HepG2 (cell line): ENCODE results near the gene NSMF. TPM values are rescaled to one million over a fixed set of nuclear protein-coding genes. Genes with fewer than 3 reads are reported as not detected.

ENCODE experiments used
- AHDC1 ChIP-seq: sonication (generic); formaldehyde crosslinking; IDR thresholded peaks from 2 replicates; pipeline ENCODE4 v1.5.1; 2020; ENCODE audit warnings: mild to moderate bottlenecking, missing genetic modification reagents, borderline replicate concordance
- ARNTL ChIP-seq: sonication (generic); formaldehyde crosslinking; IDR thresholded peaks from 2 replicates; pipeline ENCODE4 v1.4.0; 2020; ENCODE audit warnings: mild to moderate bottlenecking, missing genetic modification reagents
- DRAP1 ChIP-seq: IDR thresholded peaks from 2 replicates; pipeline ENCODE4 v1.6.1; 2016; ENCODE audit warnings: missing genetic modification reagents, missing compliant biosample characterization
- EP300 ChIP-seq, 3 experiments: sonication (generic) in 1 of 3; formaldehyde crosslinking in 1 of 3; IDR thresholded peaks; 2 replicates each; pipeline versions ENCODE4 v1.5.1 to v1.6.1; 2011 to 2020; ENCODE audit warnings: low read depth in 2 of 3, low read length in 2 of 3, borderline replicate concordance in 1 of 3, improper control_type of control experiment in 1 of 3, mild to moderate bottlenecking in 1 of 3, missing genetic modification reagents in 1 of 3, moderate library complexity in 1 of 3
- FOXA1 ChIP-seq, 2 experiments: fragments of 450-650 bp in 1 of 2; sonication (generic) in 1 of 2; formaldehyde crosslinking in 1 of 2; IDR thresholded peaks; 2 replicates each; pipeline versions ENCODE4 v1.4.0 to v1.6.1; 2016 to 2020; ENCODE audit warnings: missing genetic modification reagents in 1 of 2
- GFI1 ChIP-seq: sonication (generic); formaldehyde crosslinking; IDR thresholded peaks from 2 replicates; pipeline ENCODE4 v1.5.0; 2020; ENCODE audit warnings: missing genetic modification reagents, mild to moderate bottlenecking, borderline replicate concordance
- HNF4G ChIP-seq, 2 experiments: sonication (generic) in 1 of 2; formaldehyde crosslinking in 1 of 2; IDR thresholded peaks; 2 replicates each; pipeline versions ENCODE4 v1.4.0 to v1.6.1; 2011 to 2020; ENCODE audit warnings: borderline replicate concordance in 2 of 2, low read depth in 2 of 2, mild to moderate bottlenecking in 2 of 2, low read length in 1 of 2, missing genetic modification reagents in 1 of 2, moderate library complexity in 1 of 2
- HOMEZ ChIP-seq: IDR thresholded peaks from 2 replicates; pipeline ENCODE4 v1.6.1; 2016; ENCODE audit warnings: low read depth
- KAT2B ChIP-seq: fragments of 150-350 bp; IDR thresholded peaks from 2 replicates; pipeline ENCODE4 v1.6.1; 2014; ENCODE audit warnings: low read depth, low read length, borderline replicate concordance
- KDM5A ChIP-seq: fragments of 200-600 bp; sonication (generic); IDR thresholded peaks from 2 replicates; pipeline ENCODE4 v1.7.0; 2018; ENCODE audit warnings: antibody characterized with exemption, mild to moderate bottlenecking, low read length, borderline replicate concordance
- MTF2 ChIP-seq: sonication (generic); formaldehyde crosslinking; IDR thresholded peaks from 2 replicates; pipeline ENCODE4 v1.5.0; 2020; ENCODE audit warnings: missing genetic modification reagents, borderline replicate concordance
- NCOR1 ChIP-seq: fragments of 200-600 bp; sonication (generic); IDR thresholded peaks from 2 replicates; pipeline ENCODE4 v1.7.0; 2017; ENCODE audit warnings: antibody characterized with exemption, low read length, borderline replicate concordance
- POLR2A ChIP-seq, 2 experiments: IDR thresholded peaks; 2 replicates each; pipeline ENCODE4 v1.6.1; 2011; ENCODE audit warnings: low read depth in 2 of 2, low read length in 2 of 2, mild to moderate bottlenecking in 1 of 2, moderate library complexity in 1 of 2; ENCODE audit not compliant: insufficient read depth in 1 of 2
- SMAD9 ChIP-seq: sonication (generic); formaldehyde crosslinking; IDR thresholded peaks from 2 replicates; pipeline ENCODE4 v1.5.1; 2020; ENCODE audit warnings: mild to moderate bottlenecking, missing genetic modification reagents
- TBL1XR1 ChIP-seq: fragments of 150-350 bp; IDR thresholded peaks from 2 replicates; pipeline ENCODE4 v1.6.1; 2014; ENCODE audit warnings: borderline replicate concordance, low read length; ENCODE audit not compliant: partially characterized antibody
- TCF7 ChIP-seq: sonication (generic); IDR thresholded peaks from 2 replicates; pipeline ENCODE4 v1.6.1; 2016; ENCODE audit warnings: antibody characterized with exemption, low read depth
- ZC3H13 ChIP-seq: sonication (generic); formaldehyde crosslinking; IDR thresholded peaks from 2 replicates; pipeline ENCODE4 v1.8.1; 2023; ENCODE audit warnings: mild to moderate bottlenecking, missing genetic modification reagents, moderate library complexity
- ZFX ChIP-seq: sonication (generic); formaldehyde crosslinking; IDR thresholded peaks from 2 replicates; pipeline ENCODE4 v1.4.0; 2020; ENCODE audit warnings: mild to moderate bottlenecking, low read depth, missing genetic modification reagents, moderate library complexity
- ZNF136 ChIP-seq: sonication (generic); formaldehyde crosslinking; IDR thresholded peaks from 2 replicates; pipeline ENCODE4 v1.8.1; 2022; ENCODE audit warnings: low read depth, mild to moderate bottlenecking, moderate library complexity, missing genetic modification reagents
- ZNF256 ChIP-seq: sonication (generic); formaldehyde crosslinking; conservative IDR thresholded peaks from 2 replicates; pipeline ENCODE4 v1.4.0; 2020; ENCODE audit warnings: missing genetic modification reagents
- ZNF703 ChIP-seq: sonication (generic); formaldehyde crosslinking; IDR thresholded peaks from 2 replicates; pipeline ENCODE4 v1.5.1; 2020; ENCODE audit warnings: missing genetic modification reagents, mild to moderate bottlenecking, moderate library complexity, borderline replicate concordance
- ZNF850 ChIP-seq: sonication (generic); formaldehyde crosslinking; conservative IDR thresholded peaks from 2 replicates; pipeline ENCODE4 v1.9.0; 2021; ENCODE audit warnings: mild to moderate bottlenecking, missing genetic modification reagents
- polyA plus RNA-seq, 8 experiments: library from polyadenylated mRNA; depleted of rRNA in 3 of 8; stranded (reverse) in 7 of 8; unstranded in 1 of 8; fragments of >200 nt; fragmentation: Illumina TruSeq in 4 of 8; extraction: Trizol in 4 of 8; gene quantifications; 2 replicates each; pipeline versions ENCODE4 v1.2.1 to v1.2.3, GENCODE V29; 2011 to 2016; ENCODE audit warnings: low read depth in 4 of 8, missing spikeins in 1 of 8, mixed read lengths in 1 of 8; ENCODE audit not compliant: insufficient read depth in 1 of 8
- total RNA-seq, 5 experiments: library from RNA; depleted of rRNA; stranded (reverse); fragments of >200 nt; fragmentation: Illumina TruSeq; extraction: Trizol; gene quantifications; 2 replicates each; pipeline ENCODE4 v1.2.3, GENCODE V29; 2016; ENCODE audit warnings: low read depth in 1 of 5

The NSMF gene
- total and polyA plus RNA-seq, 2 of the 13 experiments (the other 11 are each of a cell fraction or from before 2014, with no cell fraction given): 44.3 to 183 TPM

GRCh38 chr9:137459152-137459600, at the start of gene NSMF (continued):
- TF ChIP-seq HOMEZ (CRISPR knock-in tag): no peak
- TF ChIP-seq EP300 (IDR thresholded peaks at IDR 0.05; ENCODE audit: low read depth in 2 of 2, low read length in 2 of 2): 0 out of 4 replicates have a peak, but pooled peaks of 1 of the 2 experiments have one; percentile 1
- TF ChIP-seq EP300 (CRISPR knock-in tag; IDR thresholded peaks at IDR 0.05; ENCODE audit: borderline replicate concordance): no peak
- TF ChIP-seq NCOR1: no peak
- peak; percentile 65; the same call in 1 of the 2 replicates for TF ChIP-seq ZFX
- 0 out of 2 replicates have a peak, but pooled peaks have one; percentile 14 for TF ChIP-seq ZNF703 (CRISPR knock-in tag)
- no peak for TF ChIP-seq AHDC1 (CRISPR knock-in tag)
- no peak for TF ChIP-seq TBL1XR1
- TF ChIP-seq MTF2: no peak
- no peak for TF ChIP-seq TCF7
- TF ChIP-seq ZNF136 (CRISPR knock-in tag): 0 out of 2 replicates have a peak, but pooled peaks have one; percentile 26
- no peak for TF ChIP-seq SMAD9 (CRISPR knock-in tag)
- peak; percentile 97 for TF ChIP-seq DRAP1 (CRISPR knock-in tag)
- TF ChIP-seq ARNTL (CRISPR knock-in tag): no peak
- TF ChIP-seq KAT2B: no peak
- peak in 1 of 2 experiments; percentile 51; a peak in 1 of 4 replicates for TF ChIP-seq POLR2A (IDR thresholded peaks at IDR 0.05; ENCODE audit: insufficient read depth in 1 of 2, low read depth in 2 of 2, low read length in 2 of 2)
- TF ChIP-seq ZC3H13: no peak
- no peak; the same call in 1 of the 2 replicates for TF ChIP-seq GFI1 (CRISPR knock-in tag)
- no peak for TF ChIP-seq FOXA1 (IDR thresholded peaks at IDR 0.05)
- TF ChIP-seq FOXA1 (CRISPR knock-in tag; IDR thresholded peaks at IDR 0.05): no peak
- no peak for TF ChIP-seq HNF4G (IDR thresholded peaks at IDR 0.05; ENCODE audit: borderline replicate concordance, low read depth, low read length)
- no peak for TF ChIP-seq HNF4G (CRISPR knock-in tag; IDR thresholded peaks at IDR 0.05; ENCODE audit: borderline replicate concordance, low read depth)
- no peak for TF ChIP-seq ZNF850 (CRISPR knock-in tag)
- TF ChIP-seq KDM5A: no peak
- 0 out of 2 replicates have a peak, but pooled peaks have one; percentile 68 for TF ChIP-seq ZNF256 (CRISPR knock-in tag)
